CD4-positive, alpha-beta T cell treated with Interleukin-4 for 1 hour (primary cell): ENCODE measurements around the gene SLC37A2.
"Not testable (repeated sequence)": the region's sequence is repeated elsewhere in the genome, so short reads cannot be mapped to it uniquely, and the experiment has no call there.

ENCODE experiments used
- DNase-seq, 2 donors: peaks; one replicate each; pipeline ENCODE4 v3.0.0-alpha.2; 2020 to 2022

Gene SLC37A2

GRCh38 chr11:125062931-125063428 lies at the start of gene SLC37A2:
TSS of gene SLC37A2 (plus strand) at chr11:125063305. CDS start at chr11:125063368, 63 bp downstream.
- peak; percentile 47 to 80 for DNase-seq

- no peak for DNase-seq
Observed at GRCh38 chr11:125016413-125016812, 46.7 kb upstream of the SLC37A2 start.

- no peak for DNase-seq
Observed at GRCh38 chr11:125020342-125020741, 42.8 kb upstream of the SLC37A2 start.

GRCh38 chr11:125022551-125022950 lies 40.6 kb upstream of the SLC37A2 start:
- no peak for DNase-seq

GRCh38 chr11:125025968-125026367 lies 37.1 kb upstream of the SLC37A2 start:
- DNase-seq: no peak

- DNase-seq: not testable (repeated sequence)
Observed at GRCh38 chr11:125029431-125029830, 33.7 kb upstream of the SLC37A2 start.

GRCh38 chr11:125036933-125037332 lies 26.2 kb upstream of the SLC37A2 start:
- no peak for DNase-seq

- no peak for DNase-seq
Observed at GRCh38 chr11:125049164-125049792, 13.8 kb upstream of the SLC37A2 start.

- no peak for DNase-seq
Observed at GRCh38 chr11:125052047-125052446, 11.1 kb upstream of the SLC37A2 start.

- no peak for DNase-seq
Observed at GRCh38 chr11:125053167-125053566, 9.9 kb upstream of the SLC37A2 start.

- no peak for DNase-seq
Observed at GRCh38 chr11:125055107-125055715, 7.9 kb upstream of the SLC37A2 start.

GRCh38 chr11:125056111-125056510 lies 7.0 kb upstream of the SLC37A2 start:
- not testable (repeated sequence) for DNase-seq

GRCh38 chr11:125056931-125057692 lies 6.0 kb upstream of the SLC37A2 start:
- no peak for DNase-seq

- DNase-seq: no peak
Observed at GRCh38 chr11:125057693-125058016, 5.5 kb upstream of the SLC37A2 start.

- no peak for DNase-seq
Observed at GRCh38 chr11:125061281-125061680, 1.8 kb upstream of the SLC37A2 start.

GRCh38 chr11:125062218-125062930 lies 731 bp upstream of the SLC37A2 start:
- no peak for DNase-seq

GRCh38 chr11:125063429-125064043 lies 431 bp downstream of the SLC37A2 start:
- DNase-seq: no peak

- DNase-seq: no peak
Observed at GRCh38 chr11:125064070-125064469, 965 bp downstream of the SLC37A2 start.

GRCh38 chr11:125068368-125068767 lies 5.3 kb downstream of the SLC37A2 start:
- DNase-seq: no peak

GRCh38 chr11:125069008-125069407 lies 5.9 kb downstream of the SLC37A2 start:
- DNase-seq: no peak

GRCh38 chr11:125069796-125070195 lies 6.7 kb downstream of the SLC37A2 start:
- no peak for DNase-seq

- DNase-seq: peak; percentile 22 to 83
Observed at GRCh38 chr11:125070699-125071254, 7.7 kb downstream of the SLC37A2 start.
